Astrocyte of the cerebellum (primary cell): ENCODE results near the gene RPL22L1.
A peak's percentile ranks its signal among the peaks of the same experiment; 100 is the strongest.

Experiments
- DNase-seq: peaks from one replicate; pipeline ENCODE4 v3.0.0-alpha.2; 2011; ENCODE audit warnings: low read depth
- H3K4me3 ChIP-seq: 2 replicates; pipeline ENCODE4 v1.5.1; 2011; ENCODE audit warnings: mild to moderate bottlenecking, low read depth, low read length, moderate library complexity
- in situ Hi-C: cut with HindIII; loops from 2 replicates; pipeline ENCODE4 v1.10.0; 2017; ENCODE audit warnings: low sequenced_read_pairs
- TF ChIP-seq, protein P1 (sequence below): IDR thresholded peaks from 2 replicates; pipeline ENCODE4 v1.5.1; 2012; ENCODE audit warnings: low read length, low read depth, moderate library complexity, mild to moderate bottlenecking; ENCODE audit errors: missing control alignments

RPL22L1 gene

DNA sequence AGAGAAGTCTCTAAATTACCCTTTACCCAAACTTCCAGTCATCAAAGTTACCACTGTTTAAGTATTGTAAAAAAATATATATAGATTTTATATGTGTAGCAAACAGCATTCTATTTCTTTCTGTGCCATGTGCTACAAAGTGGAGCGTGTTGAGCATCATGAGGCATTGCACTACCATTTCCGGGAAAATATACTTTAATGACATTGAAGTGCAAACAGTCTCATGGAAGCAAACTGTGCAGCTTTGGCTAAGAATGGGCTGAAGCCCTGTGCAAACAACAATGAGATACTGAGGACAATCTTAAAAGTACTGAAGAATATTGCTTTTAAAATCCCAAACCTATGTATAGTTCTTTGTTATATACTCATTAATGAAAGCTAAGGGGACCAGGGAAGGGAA lies 6.5 kb upstream of the RPL22L1 start:
- DNase-seq = no peak
- H3K4me3 ChIP-seq = no peak overlapping the region
- in situ Hi-C loops = no loop called here
- TF ChIP-seq, protein P1, sequence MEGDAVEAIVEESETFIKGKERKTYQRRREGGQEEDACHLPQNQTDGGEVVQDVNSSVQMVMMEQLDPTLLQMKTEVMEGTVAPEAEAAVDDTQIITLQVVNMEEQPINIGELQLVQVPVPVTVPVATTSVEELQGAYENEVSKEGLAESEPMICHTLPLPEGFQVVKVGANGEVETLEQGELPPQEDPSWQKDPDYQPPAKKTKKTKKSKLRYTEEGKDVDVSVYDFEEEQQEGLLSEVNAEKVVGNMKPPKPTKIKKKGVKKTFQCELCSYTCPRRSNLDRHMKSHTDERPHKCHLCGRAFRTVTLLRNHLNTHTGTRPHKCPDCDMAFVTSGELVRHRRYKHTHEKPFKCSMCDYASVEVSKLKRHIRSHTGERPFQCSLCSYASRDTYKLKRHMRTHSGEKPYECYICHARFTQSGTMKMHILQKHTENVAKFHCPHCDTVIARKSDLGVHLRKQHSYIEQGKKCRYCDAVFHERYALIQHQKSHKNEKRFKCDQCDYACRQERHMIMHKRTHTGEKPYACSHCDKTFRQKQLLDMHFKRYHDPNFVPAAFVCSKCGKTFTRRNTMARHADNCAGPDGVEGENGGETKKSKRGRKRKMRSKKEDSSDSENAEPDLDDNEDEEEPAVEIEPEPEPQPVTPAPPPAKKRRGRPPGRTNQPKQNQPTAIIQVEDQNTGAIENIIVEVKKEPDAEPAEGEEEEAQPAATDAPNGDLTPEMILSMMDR = no peak

GRCh38 chr3:170869239-170869590 lies 780 bp downstream of the RPL22L1 start:
- H3K4me3 ChIP-seq = peak overlapping the region; percentile 72
- in situ Hi-C loops = no loop called here
- TF ChIP-seq, protein P1 = no peak
- no peak for DNase-seq

DNA sequence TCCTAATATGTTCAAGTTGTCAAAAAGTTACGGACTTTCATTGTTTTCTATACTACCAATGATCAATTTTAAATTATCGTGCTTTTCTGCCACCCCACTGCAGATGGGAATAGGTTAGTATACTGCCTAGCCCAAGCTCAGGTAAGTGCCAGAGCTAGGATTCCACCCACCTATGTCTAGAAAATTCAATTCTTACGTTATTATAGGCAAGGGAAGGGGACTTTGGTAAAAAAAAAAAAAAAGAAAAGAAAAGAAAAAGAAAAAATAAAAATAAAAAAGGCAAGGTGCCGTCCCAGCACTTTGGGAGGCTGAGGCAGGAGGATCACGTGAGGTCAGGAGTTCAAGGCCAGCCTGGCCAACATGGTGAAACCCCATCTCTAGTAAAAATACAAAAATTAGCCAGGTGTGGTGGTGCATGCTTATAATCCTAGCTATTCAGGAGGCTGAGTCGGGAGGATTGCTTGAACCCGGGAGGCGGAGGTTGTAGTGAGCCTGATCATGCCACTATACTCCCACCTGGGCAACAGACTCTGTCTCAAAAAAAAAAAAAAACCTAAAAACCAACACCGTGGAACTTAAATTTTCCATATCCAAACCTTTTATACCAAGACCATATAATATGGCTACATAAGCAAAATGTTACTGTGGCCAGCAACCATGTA lies 1.3 kb downstream of the RPL22L1 start:
- in situ Hi-C loops = no loop called here
- H3K4me3 ChIP-seq = peak overlapping the region; percentile 72
- TF ChIP-seq, protein P1 = no peak
- no peak for DNase-seq

DNA sequence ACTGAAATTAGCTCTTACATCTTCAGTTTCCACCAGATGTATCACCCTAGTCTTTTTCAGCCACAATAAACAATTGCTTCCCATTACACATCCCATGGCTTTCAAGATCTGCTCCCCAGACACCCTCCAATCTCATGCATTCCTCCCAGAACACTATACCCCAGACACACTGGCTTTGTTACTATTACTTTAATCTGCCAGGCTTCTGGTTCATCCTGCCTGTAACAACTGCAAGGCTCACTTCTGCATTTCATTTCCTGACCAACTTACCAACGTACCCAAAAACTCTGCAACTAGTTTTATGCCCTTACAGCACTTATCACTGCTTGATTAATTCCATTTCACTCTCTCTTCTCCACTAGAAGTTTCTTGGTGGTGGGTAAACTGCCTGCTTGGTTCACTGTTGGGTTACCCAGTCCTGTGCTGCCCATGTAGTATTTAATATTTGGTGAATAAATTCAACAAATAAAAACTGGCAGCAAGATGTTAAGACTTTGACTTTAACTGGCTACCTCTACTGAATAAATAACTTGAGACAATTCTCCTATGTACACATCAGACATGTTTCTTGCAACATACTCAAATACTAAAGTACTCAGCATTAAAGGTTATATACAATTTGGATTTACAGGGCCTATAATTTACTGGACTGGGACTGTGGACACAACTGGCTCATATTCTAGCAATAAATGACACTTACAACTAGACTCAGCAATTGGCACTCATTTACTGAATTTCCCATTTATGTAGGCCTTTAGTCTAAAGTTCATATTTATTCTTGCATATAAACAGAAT lies 2.7 kb downstream of the RPL22L1 start:
- no peak for DNase-seq
- H3K4me3 ChIP-seq = no peak overlapping the region
- in situ Hi-C loops = no loop called here
- TF ChIP-seq, protein P1 = no peak

DNA sequence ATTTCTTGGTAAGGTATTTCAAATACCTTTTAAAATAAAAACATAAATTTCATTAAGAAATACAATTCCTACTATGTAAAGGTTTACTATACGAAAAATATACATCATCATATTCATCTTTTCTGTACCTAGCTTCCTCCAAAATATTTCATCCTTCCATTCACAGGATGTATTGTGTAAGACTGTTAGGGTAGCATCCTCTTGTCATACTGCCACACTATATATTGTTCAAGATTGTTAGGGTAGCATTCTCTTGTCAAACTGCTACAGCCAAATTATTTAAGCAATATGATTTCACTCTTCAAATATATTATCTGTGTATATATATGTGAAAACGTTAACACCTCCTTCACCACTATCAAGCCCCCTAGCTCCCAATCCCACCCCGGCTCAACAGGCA lies 3.5 kb downstream of the RPL22L1 start:
- in situ Hi-C loops = no loop called here
- no peak overlapping the region for H3K4me3 ChIP-seq
- DNase-seq = no peak
- TF ChIP-seq, protein P1 = no peak

DNA sequence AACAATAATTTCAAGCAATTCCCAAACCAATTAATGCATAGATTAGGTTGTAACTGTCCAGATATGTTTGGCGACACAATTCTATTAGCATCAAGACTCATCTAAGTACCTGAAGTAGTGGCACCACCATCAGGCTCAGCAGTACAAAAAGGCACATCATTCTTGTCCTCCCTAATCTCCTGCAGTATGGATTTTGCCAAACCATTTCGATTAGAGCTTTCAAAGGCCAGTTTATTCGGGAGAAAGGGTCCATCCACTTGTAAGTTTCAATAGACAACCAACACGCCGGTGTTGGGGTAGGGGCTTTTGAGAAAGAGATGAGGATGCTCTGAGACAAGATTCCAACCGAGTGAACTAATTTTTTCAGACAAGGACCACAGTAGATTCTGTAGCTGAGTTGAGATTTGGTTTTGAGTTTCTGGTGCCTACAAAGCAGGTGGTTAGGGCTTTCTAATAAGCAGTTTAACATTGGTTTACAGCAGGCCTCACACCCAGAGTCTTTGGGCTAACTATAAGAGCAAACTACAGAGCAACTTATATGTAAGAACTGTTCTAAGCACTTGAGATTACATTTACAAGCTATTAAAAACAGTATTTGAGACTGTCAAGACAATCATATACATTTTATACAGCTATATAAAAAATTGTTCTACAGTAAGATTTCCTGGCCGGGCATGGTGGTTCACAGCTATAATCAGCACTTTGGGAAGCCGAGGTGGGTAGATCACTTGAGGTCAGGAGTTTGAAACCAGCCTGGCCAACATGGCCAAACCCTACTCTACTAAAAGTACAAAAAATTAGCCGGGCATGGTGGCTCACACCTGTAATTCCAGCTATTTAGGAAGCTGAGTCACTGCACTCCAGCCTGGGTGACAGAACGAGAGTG lies 4.5 kb downstream of the RPL22L1 start:
- no peak overlapping the region for H3K4me3 ChIP-seq
- in situ Hi-C loops = no loop called here
- no peak for DNase-seq
- TF ChIP-seq, protein P1 = no peak
